IMR-90 (cell line): ENCODE measurements around the gene TBC1D1. TPM values are rescaled to one million over a fixed set of nuclear protein-coding genes. Genes with fewer than 3 reads are reported as not detected.

Experiments
- ATAC-seq: fragments of 200-7000 bp; cut with Tn5 transposase; 2 replicates; pipeline ENCODE4 v1.9.1; 2020; ENCODE audit warnings: low read depth, mild to moderate bottlenecking, moderate library complexity
- BruUV-seq: library from RNA; stranded (reverse); fragments of 400-500 nt; replicated peaks from 2 replicates; lab custom pipeline; 2021; lab: Mats Ljungman, UMichigan
- CTCF ChIA-PET: fragments of 300-600 bp; formaldehyde crosslinking; extraction: SDS; loops from one replicate; lab custom pipeline; 2021; ENCODE audit warnings: antibody characterized with exemption; lab: Yijun Ruan, JAX
- POLR2A ChIA-PET: fragments of 300-600 bp; sonication (Branson Sonifier 250); formaldehyde crosslinking; loops from one replicate; lab custom pipeline; 2022; ENCODE audit warnings: antibody characterized with exemption; ENCODE audit not compliant: unreplicated experiment; lab: Charles Lee
- DNase-seq: peaks from one replicate; pipeline ENCODE4 v3.0.0; 2013
- H2AFZ ChIP-seq: replicated peaks from 2 replicates; pipeline ENCODE3; 2013; ENCODE audit warnings: low read length, mild to moderate bottlenecking; ENCODE audit not compliant: poor library complexity
- H2AK5ac ChIP-seq: 2 replicates; pipeline ENCODE4 v1.6.1; 2013; ENCODE audit warnings: low read depth, low read length, inconsistent platforms
- H2AK9ac ChIP-seq: replicated peaks from 2 replicates; pipeline ENCODE3; 2013; ENCODE audit warnings: mild to moderate bottlenecking, low read depth, low read length, moderate library complexity; ENCODE audit not compliant: poor library complexity
- H2BK120ac ChIP-seq: 2 replicates; pipeline ENCODE4 v1.6.1; 2013; ENCODE audit warnings: low read depth, low read length, inconsistent platforms
- H2BK15ac ChIP-seq: 3 replicates; pipeline ENCODE4 v1.6.1; 2013; ENCODE audit warnings: low read depth, low read length, inconsistent platforms
- H2BK20ac ChIP-seq: 2 replicates; pipeline ENCODE4 v1.6.1; 2013; ENCODE audit warnings: low read depth, mild to moderate bottlenecking, inconsistent platforms, low read length, moderate library complexity
- H2BK5ac ChIP-seq: 2 replicates; pipeline ENCODE4 v1.6.1; 2013; ENCODE audit warnings: mild to moderate bottlenecking, low read depth, low read length, inconsistent platforms; ENCODE audit not compliant: poor library complexity, severe bottlenecking
- H3K14ac ChIP-seq: replicated peaks from 2 replicates; pipeline ENCODE4 v1.6.1; 2013; ENCODE audit warnings: low read depth, low read length, inconsistent platforms
- H3K18ac ChIP-seq: 2 replicates; pipeline ENCODE4 v1.6.1; 2013; ENCODE audit warnings: low read depth, low read length, control low read depth
- H3K23ac ChIP-seq: 2 replicates; pipeline ENCODE4 v1.6.1; 2013; ENCODE audit warnings: low read depth, low read length, inconsistent platforms
- H3K27ac ChIP-seq: 2 replicates; pipeline ENCODE4 v1.5.1; 2013; ENCODE audit warnings: mild to moderate bottlenecking, control low read depth, low read length; ENCODE audit not compliant: insufficient read depth
- H3K27me3 ChIP-seq: 2 replicates; pipeline ENCODE4 v1.6.1; 2013; ENCODE audit warnings: low read length; ENCODE audit not compliant: control insufficient read depth, insufficient read depth
- H3K36me3 ChIP-seq: 2 replicates; pipeline ENCODE4 v1.6.1; 2013; ENCODE audit warnings: low read length, mixed read lengths; ENCODE audit not compliant: control insufficient read depth, insufficient read depth
- H3K4ac ChIP-seq: 2 replicates; pipeline ENCODE4 v1.6.1; 2013; ENCODE audit warnings: low read depth, low read length, inconsistent platforms
- H3K4me1 ChIP-seq: 2 replicates; pipeline ENCODE4 v1.6.1; 2013; ENCODE audit warnings: low read length, mixed read lengths; ENCODE audit not compliant: control insufficient read depth, insufficient read depth
- H3K4me2 ChIP-seq: 2 replicates; pipeline ENCODE4 v1.6.1; 2013; ENCODE audit warnings: low read depth, mild to moderate bottlenecking, control low read depth, low read length, moderate library complexity
- H3K4me3 ChIP-seq: 2 replicates; pipeline ENCODE4 v1.5.1; 2013; ENCODE audit warnings: low read depth, mild to moderate bottlenecking, control low read depth, low read length, moderate library complexity; ENCODE audit not compliant: insufficient read depth
- H3K56ac ChIP-seq: 2 replicates; pipeline ENCODE4 v1.6.1; 2013; ENCODE audit warnings: low read length, inconsistent platforms; ENCODE audit not compliant: insufficient read depth; ENCODE audit errors: extremely low read depth
- H3K79me1 ChIP-seq, 2 experiments: 2 replicates each; pipeline ENCODE4 v1.6.1; 2013; ENCODE audit warnings: low read length in 2 of 2, inconsistent platforms in 1 of 2, low read depth in 1 of 2
- H3K9ac ChIP-seq: 2 replicates; pipeline ENCODE4 v1.6.1; 2013; ENCODE audit warnings: low read depth, low read length, control low read depth
- H3K9me1 ChIP-seq: 2 replicates; pipeline ENCODE4 v1.6.1; 2013; ENCODE audit warnings: low read length, inconsistent platforms; ENCODE audit not compliant: insufficient read depth
- H3K9me3 ChIP-seq: 2 replicates; pipeline ENCODE4 v1.6.1; 2013; ENCODE audit warnings: low read length; ENCODE audit not compliant: control insufficient read depth, insufficient read depth
- H4K20me1 ChIP-seq: 2 replicates; pipeline ENCODE4 v1.6.1; 2013; ENCODE audit warnings: low read length, inconsistent platforms; ENCODE audit not compliant: insufficient read depth
- H4K5ac ChIP-seq: 2 replicates; pipeline ENCODE4 v1.6.1; 2013; ENCODE audit warnings: mild to moderate bottlenecking, low read depth, low read length, control low read depth
- H4K8ac ChIP-seq, 2 experiments: 2 replicates each; pipeline ENCODE4 v1.6.1; 2013; ENCODE audit warnings: low read depth in 2 of 2, low read length in 2 of 2, control low read depth in 1 of 2, inconsistent platforms in 1 of 2
- H4K91ac ChIP-seq: 2 replicates; pipeline ENCODE4 v1.6.1; 2013; ENCODE audit warnings: low read depth, low read length, inconsistent platforms; ENCODE audit not compliant: insufficient read depth
- BHLHE40 ChIP-seq: fragments of 150-350 bp; IDR thresholded peaks from 2 replicates; pipeline ENCODE4 v1.6.1; 2016; ENCODE audit warnings: mild to moderate bottlenecking, low read depth, low read length
- FOS ChIP-seq: fragments of 150-350 bp; IDR thresholded peaks from 2 replicates; pipeline ENCODE4 v1.6.1; 2016; ENCODE audit warnings: low read depth, low read length
- MAFK ChIP-seq: IDR thresholded peaks from 2 replicates; pipeline ENCODE4 v1.6.1; 2012; ENCODE audit warnings: low read depth, low read length, improper control_type of control experiment
- MAZ ChIP-seq: IDR thresholded peaks from 2 replicates; pipeline ENCODE4 v1.6.1; 2012; ENCODE audit warnings: low read depth, mild to moderate bottlenecking, low read length, improper control_type of control experiment, moderate library complexity, borderline replicate concordance
- NFE2L2 ChIP-seq: fragments of 150-350 bp; IDR thresholded peaks from 2 replicates; pipeline ENCODE4 v1.6.1; 2016; ENCODE audit warnings: low read depth, mild to moderate bottlenecking, low read length
- RFX5 ChIP-seq: IDR thresholded peaks from 2 replicates; pipeline ENCODE4 v1.8.0; 2012; ENCODE audit warnings: low read depth, mild to moderate bottlenecking, low read length, moderate library complexity
- SMC3 ChIP-seq: fragments of 150-350 bp; IDR thresholded peaks from 2 replicates; pipeline ENCODE4 v1.6.1; 2016; ENCODE audit warnings: low read depth, mild to moderate bottlenecking, antibody characterized with exemption, low read length, moderate library complexity
- USF2 ChIP-seq: fragments of 150-350 bp; IDR thresholded peaks from 2 replicates; pipeline ENCODE4 v1.6.1; 2017; ENCODE audit warnings: mild to moderate bottlenecking, antibody characterized with exemption, low read length, low read depth
- WGBS, 2 experiments: methylation state at CpG; one replicate each; pipeline versions ENCODE4 v1.1.5 to v1.1.7; 2013; ENCODE audit warnings: missing lambda C conversion rate in 2 of 2; ENCODE audit not compliant: insufficient read length in 1 of 2; ENCODE audit errors: extremely low coverage in 2 of 2; 5-methylcytosine and 5-hydroxymethylcytosine counted together
- dilution Hi-C: fragments of 300-500 bp; cut with HindIII; formaldehyde crosslinking; loops from one replicate; pipeline ENCODE4 v1.14.3; 2018; ENCODE audit warnings: low sequenced_read_pairs; ENCODE audit not compliant: unreplicated experiment
- in situ Hi-C: fragments of 300-500 bp; cut with MboI; formaldehyde crosslinking; loops from 3 replicates; pipeline ENCODE4 v1.14.3; 2019; ENCODE audit warnings: low sequenced_read_pairs, inconsistent platforms, mixed read lengths
- intact Hi-C: fragments of 100-400 bp; cut with micrococcal nuclease; formaldehyde crosslinking; loops from 2 replicates; pipeline ENCODE4 v1.10.0; 2022
- polyA plus RNA-seq, 3 experiments: library from polyadenylated mRNA; depleted of rRNA; stranded (reverse); fragments of >200 nt; gene quantifications; 2 replicates each; pipeline ENCODE4 v1.2.3, GENCODE V29; 2012; ENCODE audit warnings: low replicate concordance in 1 of 3
- total RNA-seq: library from RNA; depleted of rRNA; stranded (reverse); fragments of >200 nt; gene quantifications from 2 replicates; pipeline ENCODE4 v1.2.3, GENCODE V29; 2012

The TBC1D1 gene
- total and polyA plus RNA-seq, 2 of the 4 experiments (the other 2 are of a cell fraction) = 42.4 to 104 TPM

GRCh38 chr4:38188136-38188535, 297.3 kb downstream of the TBC1D1 start (continued):
- TF ChIP-seq BHLHE40 (no peak), FOS (no peak), MAFK (no peak)

- no peak overlapping the region for H3K4me2 ChIP-seq
- H3K56ac ChIP-seq = no peak overlapping the region
- no peak overlapping the region for H3K9ac ChIP-seq
- no peaks in the 10 kb centered on the region for H3K36me3 ChIP-seq
- in situ Hi-C loops (no loop called here), intact Hi-C loops (loop anchor here (10.0 kb wide), 1 partner anchor 666 kb away; the partner anchor contains the start of gene TLR6), dilution Hi-C loops (no loop called here)
- no peak overlapping the region; a peak in 1 of 4 replicates for H4K8ac ChIP-seq
- H3K9me1 ChIP-seq = peaks cover 3% of the 10 kb centered on the region
- WGBS, 2 experiments = 77% methylated on average over 6 of the region's 12 CpGs; no CpG with 5 or more reads in 1 of the 2 experiments
- DNase-seq = no peak
- no peak overlapping the region for H3K27ac ChIP-seq
- no peak for ATAC-seq
- no peaks in the 10 kb centered on the region for H3K9me3 ChIP-seq
- ChIA-PET POLR2A (no interaction called here), CTCF (interaction anchor here (0.6 to 0.9 kb wide), 2 partner anchors 9 to 489 kb away, joined by 3 read pairs; no protein-coding TSS in a partner anchor)
- no peaks in the 10 kb centered on the region for H3K27me3 ChIP-seq
- H3K79me1 ChIP-seq = no peaks in the 10 kb centered on the region
- H3K23ac ChIP-seq = no peak overlapping the region
- peak overlapping the region; percentile 57 for H2AK9ac ChIP-seq
- no peak overlapping the region for H2AK5ac ChIP-seq
- no peak overlapping the region for H3K4me3 ChIP-seq
- H3K18ac ChIP-seq = no peak overlapping the region
- no peaks in the 10 kb centered on the region for H4K20me1 ChIP-seq
- no peak overlapping the region for H4K91ac ChIP-seq
- peaks cover 6% of the 10 kb centered on the region for H3K4me1 ChIP-seq
- no TSS peak for BruUV-seq
- H2AFZ ChIP-seq = no peak overlapping the region
- H3K14ac ChIP-seq = peak overlapping the region; percentile 91; the same call in 1 of the 2 replicates
- H2BK15ac ChIP-seq = peak overlapping the region; percentile 19; the same call in 1 of the 3 replicates
- TF ChIP-seq USF2 (no peak), FOS (no peak), MAZ (no peak), NFE2L2 (no peak), MAFK (no peak), RFX5 (no peak), SMC3 (no peak)
- H3K4ac ChIP-seq = peak overlapping the region; percentile 80; the same call in 1 of the 2 replicates
- H2BK20ac ChIP-seq = peak overlapping the region; percentile 85
- peak overlapping the region; percentile 83; the same call in 1 of the 2 replicates for H2BK120ac ChIP-seq
- H2BK5ac ChIP-seq = no peak overlapping the region
- no peak overlapping the region for H4K5ac ChIP-seq
These were observed 297.8 kb downstream of the TBC1D1 start for GRCh38 chr4:38188631-38189101.
